SK-N-SH (cell line): ENCODE results near the gene IGHMBP2. TPM values are rescaled to one million over a fixed set of nuclear protein-coding genes. Genes with fewer than 3 reads are reported as not detected.

ENCODE experiments used
- CTCF ChIA-PET: fragments of 300-600, 350-600 bp; formaldehyde crosslinking; extraction: SDS; loops from one replicate; lab custom pipeline; 2021; lab: Yijun Ruan, JAX
- POLR2A ChIA-PET: fragments of 350-600 bp; sonication (Branson Sonifier 250); formaldehyde crosslinking; extraction: SDS; loops from one replicate; lab custom pipeline; 2020; ENCODE audit warnings: antibody characterized with exemption, inconsistent platforms; lab: Yijun Ruan, JAX
- DNase-seq: peaks from one replicate; pipeline ENCODE4 v3.0.0; 2012
- H2AFZ ChIP-seq: fragments of 200-600 bp; sonication (generic); 2 replicates; pipeline ENCODE4 v1.8.1; 2016; ENCODE audit warnings: antibody characterized with exemption, mild to moderate bottlenecking, low read depth
- H3F3A ChIP-seq: fragments of 200-600 bp; sonication (generic); replicated peaks from 2 replicates; pipeline ENCODE3; 2016; ENCODE audit warnings: antibody characterized with exemption, mild to moderate bottlenecking; ENCODE audit not compliant: insufficient read depth
- H3K27ac ChIP-seq, 2 experiments: fragments of 200-500 bp in 1 of 2; fragments of 200-600 bp in 1 of 2; sonication (Bioruptor generic) in 1 of 2; sonication (generic), shearing (Covaris generic) in 1 of 2; 2 replicates each; pipeline versions ENCODE4 v1.5.1 to v1.6.1; 2014 to 2016; ENCODE audit warnings: low read depth in 2 of 2, inconsistent platforms in 1 of 2, low read length in 1 of 2, mild to moderate bottlenecking in 1 of 2, mixed read lengths in 1 of 2
- H3K27me3 ChIP-seq: fragments of 200-600 bp; sonication (generic), shearing (Covaris generic); 2 replicates; pipeline ENCODE4 v1.6.1; 2016; ENCODE audit warnings: mixed run types; ENCODE audit not compliant: insufficient read depth
- H3K36me3 ChIP-seq, 2 experiments: fragments of 200-500 bp in 1 of 2; fragments of 200-600 bp in 1 of 2; sonication (Bioruptor generic) in 1 of 2; sonication (generic) in 1 of 2; replicated peaks in 1 of 2; 2 replicates each; pipeline versions ENCODE3 to v1.5.1; 2014 to 2016; ENCODE audit warnings: low read length in 1 of 2, mild to moderate bottlenecking in 1 of 2; ENCODE audit not compliant: insufficient read depth in 2 of 2, control insufficient read depth in 1 of 2
- H3K4me1 ChIP-seq, 2 experiments: fragments of 200-500 bp in 1 of 2; fragments of 200-600 bp in 1 of 2; sonication (Bioruptor generic) in 1 of 2; sonication (generic), shearing (Covaris generic) in 1 of 2; 2 replicates each; pipeline versions ENCODE4 v1.5.1 to v1.6.1; 2014 to 2016; ENCODE audit warnings: low read depth in 1 of 2, low read length in 1 of 2, mixed run types in 1 of 2; ENCODE audit not compliant: insufficient read depth in 2 of 2, control insufficient read depth in 1 of 2
- H3K4me2 ChIP-seq: fragments of 200-600 bp; sonication (generic), shearing (Covaris generic); 2 replicates; pipeline ENCODE4 v1.6.1; 2017; ENCODE audit warnings: mixed run types
- H3K4me3 ChIP-seq, 2 experiments: fragments of 200-500 bp in 1 of 2; fragments of 200-600 bp in 1 of 2; sonication (Bioruptor generic) in 1 of 2; sonication (generic), shearing (Covaris generic) in 1 of 2; 2 replicates each; pipeline versions ENCODE4 v1.5.1 to v1.8.1; 2014 to 2016; ENCODE audit warnings: low read depth in 2 of 2, inconsistent platforms in 1 of 2, low read length in 1 of 2, mild to moderate bottlenecking in 1 of 2, mixed read lengths in 1 of 2, moderate library complexity in 1 of 2
- H3K79me2 ChIP-seq: fragments of 200-600 bp; sonication (generic); 2 replicates; pipeline ENCODE4 v1.8.1; 2017; ENCODE audit warnings: mild to moderate bottlenecking; ENCODE audit not compliant: insufficient read depth
- H3K9ac ChIP-seq: fragments of 200-600 bp; sonication (generic); 2 replicates; pipeline ENCODE4 v1.6.1; 2017; ENCODE audit warnings: mixed run types
- H3K9me2 ChIP-seq: fragments of 200-600 bp; sonication (generic); 2 replicates; pipeline ENCODE4 v1.6.1; 2017; ENCODE audit warnings: mixed run types
- H3K9me3 ChIP-seq: fragments of 200-600 bp; sonication (generic); 2 replicates; pipeline ENCODE4 v1.6.1; 2017; ENCODE audit warnings: mixed run types, mild to moderate bottlenecking, moderate library complexity
- H4K20me1 ChIP-seq: fragments of 200-600 bp; sonication (generic); 2 replicates; pipeline ENCODE4 v1.6.1; 2017; ENCODE audit warnings: mild to moderate bottlenecking, mixed run types; ENCODE audit not compliant: insufficient read depth
- CHD2 ChIP-seq: fragments of 150-350 bp; IDR thresholded peaks from 2 replicates; pipeline ENCODE4 v1.6.1; 2018; ENCODE audit warnings: low read length; ENCODE audit not compliant: partially characterized antibody
- EP300 ChIP-seq, 2 experiments: IDR thresholded peaks; 2 replicates each; pipeline versions ENCODE4 v1.4.0 to v1.6.1; 2012; ENCODE audit warnings: borderline replicate concordance in 1 of 2, low read depth in 1 of 2, low read length in 1 of 2
- EZH2phosphoT487 ChIP-seq: fragments of 200-600 bp; sonication (generic); IDR thresholded peaks from 2 replicates; pipeline ENCODE4 v1.6.1; 2017; ENCODE audit warnings: low read depth, mixed run types, mild to moderate bottlenecking, antibody characterized with exemption, moderate library complexity, borderline replicate concordance
- FOXM1 ChIP-seq: IDR thresholded peaks from 2 replicates; pipeline ENCODE4 v1.4.0; 2012; ENCODE audit warnings: low read depth, mild to moderate bottlenecking
- GABPA ChIP-seq: IDR thresholded peaks from 2 replicates; pipeline ENCODE4 v1.4.0; 2012; ENCODE audit warnings: low read depth, mild to moderate bottlenecking
- JUND ChIP-seq: IDR thresholded peaks from 2 replicates; pipeline ENCODE4 v1.4.0; 2012
- MEF2A ChIP-seq: IDR thresholded peaks from 2 replicates; pipeline ENCODE4 v1.4.0; 2012; ENCODE audit warnings: low read depth, borderline replicate concordance
- MXI1 ChIP-seq: IDR thresholded peaks from 2 replicates; pipeline ENCODE4 v1.6.1; 2012; ENCODE audit warnings: mild to moderate bottlenecking, low read depth, low read length, improper control_type of control experiment
- NFIC ChIP-seq: IDR thresholded peaks from 2 replicates; pipeline ENCODE4 v1.4.0; 2012; ENCODE audit warnings: borderline replicate concordance
- RAD21 ChIP-seq: IDR thresholded peaks from 2 replicates; pipeline ENCODE4 v1.6.1; 2012; ENCODE audit warnings: mild to moderate bottlenecking, low read length
- RCOR1 ChIP-seq: fragments of 150-350 bp; IDR thresholded peaks from 2 replicates; pipeline ENCODE4 v1.6.1; 2017; ENCODE audit warnings: antibody characterized with exemption, low read length
- RFX5 ChIP-seq: IDR thresholded peaks from 2 replicates; pipeline ENCODE4 v1.6.1; 2012; ENCODE audit warnings: mild to moderate bottlenecking, improper control_type of control experiment, low read length
- RXRA ChIP-seq: IDR thresholded peaks from 2 replicates; pipeline ENCODE4 v1.4.0; 2012; ENCODE audit warnings: low read depth, mild to moderate bottlenecking, borderline replicate concordance
- TAF1 ChIP-seq: IDR thresholded peaks from 2 replicates; pipeline ENCODE4 v1.6.1; 2012; ENCODE audit warnings: low read depth, mild to moderate bottlenecking, low read length, moderate library complexity, borderline replicate concordance
- TCF12 ChIP-seq: IDR thresholded peaks from 2 replicates; pipeline ENCODE4 v1.4.0; 2012
- TEAD4 ChIP-seq: IDR thresholded peaks from 2 replicates; pipeline ENCODE4 v1.4.0; 2012; ENCODE audit warnings: mild to moderate bottlenecking, borderline replicate concordance; ENCODE audit not compliant: insufficient read depth
- YY1 ChIP-seq: IDR thresholded peaks from 2 replicates; pipeline ENCODE4 v1.4.0; 2012; ENCODE audit warnings: low read depth, mild to moderate bottlenecking
- WGBS: methylation state at CpG from one replicate; pipeline ENCODE4 v1.1.6; 2017; ENCODE audit warnings: low lambda C conversion rate; 5-methylcytosine and 5-hydroxymethylcytosine counted together
- polyA plus RNA-seq, 3 experiments: library from polyadenylated mRNA; depleted of rRNA; stranded (reverse); fragments of >200 nt; gene quantifications; 2 replicates each; pipeline ENCODE4 v1.2.3, GENCODE V29; 2012
- TF ChIP-seq, protein P1 (sequence below): IDR thresholded peaks from 2 replicates; pipeline ENCODE4; 2012
- TF ChIP-seq, protein P2 (sequence below): IDR thresholded peaks from 2 replicates; pipeline ENCODE4 v1.4.0; 2012; ENCODE audit warnings: low read depth, borderline replicate concordance
- TF ChIP-seq, protein P3 (sequence below): fragments of 200-600 bp; sonication (generic); IDR thresholded peaks from 2 replicates; pipeline ENCODE4 v1.6.1; 2017; ENCODE audit warnings: antibody characterized with exemption, mild to moderate bottlenecking, moderate library complexity

Gene IGHMBP2
- polyA plus RNA-seq, 1 of the 3 experiments (the other 2 are of a cell fraction): 9.0 TPM

DNA sequence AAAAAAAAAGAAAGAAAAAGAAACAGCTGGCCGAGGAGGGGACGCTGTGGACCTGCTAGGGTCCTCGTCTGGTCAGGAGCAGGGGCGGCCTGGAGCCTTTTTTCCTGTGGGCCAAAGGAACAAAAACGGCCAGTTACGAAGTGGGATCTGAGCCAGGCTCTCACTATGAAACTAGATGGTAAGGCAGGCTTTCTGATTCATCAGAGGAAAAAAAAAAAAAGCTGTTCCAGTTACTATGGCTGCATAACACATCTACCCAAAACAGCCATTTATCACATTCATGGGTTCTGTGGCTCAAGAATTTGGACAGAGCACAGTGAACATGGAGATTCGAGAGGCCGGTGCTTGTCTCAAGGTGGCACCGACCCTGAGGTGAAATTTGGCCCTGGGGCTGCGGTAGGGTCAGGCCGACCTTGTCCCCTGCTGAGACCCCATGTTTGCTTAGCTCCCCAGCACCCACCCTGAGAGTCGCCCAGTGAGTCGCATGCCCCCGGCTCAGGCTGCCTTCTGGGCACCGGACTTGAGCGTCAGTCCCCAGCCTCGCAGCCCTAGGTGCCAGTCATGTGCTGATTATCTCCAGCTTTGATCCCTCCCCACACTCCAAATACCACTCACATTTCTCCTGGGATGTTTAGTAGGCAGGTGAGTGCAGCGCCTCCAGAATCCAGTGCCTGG lies 42.9 kb downstream of the IGHMBP2 start:
- no peaks in the 10 kb centered on the region for H3F3A ChIP-seq
- WGBS: 78% methylated on average over 11 of the region's 18 CpGs
- H3K36me3 ChIP-seq: no peaks in the 10 kb centered on the region
- H3K4me3 ChIP-seq: no peak overlapping the region
- peak; percentile 26 for DNase-seq
- TF ChIP-seq RCOR1 (no peak), NFIC (0 out of 2 replicates have a peak, but pooled peaks have one; percentile 29)
- TF ChIP-seq, protein P1, sequence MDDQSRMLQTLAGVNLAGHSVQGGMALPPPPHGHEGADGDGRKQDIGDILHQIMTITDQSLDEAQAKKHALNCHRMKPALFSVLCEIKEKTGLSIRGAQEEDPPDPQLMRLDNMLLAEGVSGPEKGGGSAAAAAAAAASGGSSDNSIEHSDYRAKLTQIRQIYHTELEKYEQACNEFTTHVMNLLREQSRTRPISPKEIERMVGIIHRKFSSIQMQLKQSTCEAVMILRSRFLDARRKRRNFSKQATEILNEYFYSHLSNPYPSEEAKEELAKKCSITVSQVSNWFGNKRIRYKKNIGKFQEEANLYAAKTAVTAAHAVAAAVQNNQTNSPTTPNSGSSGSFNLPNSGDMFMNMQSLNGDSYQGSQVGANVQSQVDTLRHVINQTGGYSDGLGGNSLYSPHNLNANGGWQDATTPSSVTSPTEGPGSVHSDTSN: peak; percentile 65
- H3K27ac ChIP-seq: peak overlapping the region in 1 of 2 experiments; percentile 37; a peak in 1 of 4 replicates
- H3K79me2 ChIP-seq: no peaks in the 10 kb centered on the region
- H4K20me1 ChIP-seq: no peaks in the 10 kb centered on the region
- CTCF ChIA-PET: interaction anchor here (0.8 to 2.0 kb wide), 2 partner anchors 10 to 98 kb away, joined by 3 to 5 read pairs; no protein-coding TSS in a partner anchor
- no peaks in the 10 kb centered on the region for H3K4me1 ChIP-seq
- POLR2A ChIA-PET: no interaction called here
- no peak overlapping the region for H3K9ac ChIP-seq
- no peaks in the 10 kb centered on the region for H3K27me3 ChIP-seq
- no peaks in the 10 kb centered on the region for H3K9me3 ChIP-seq
- H3K4me2 ChIP-seq: no peak overlapping the region
- H3K9me2 ChIP-seq: no peaks in the 10 kb centered on the region
- no peak overlapping the region for H2AFZ ChIP-seq

DNA sequence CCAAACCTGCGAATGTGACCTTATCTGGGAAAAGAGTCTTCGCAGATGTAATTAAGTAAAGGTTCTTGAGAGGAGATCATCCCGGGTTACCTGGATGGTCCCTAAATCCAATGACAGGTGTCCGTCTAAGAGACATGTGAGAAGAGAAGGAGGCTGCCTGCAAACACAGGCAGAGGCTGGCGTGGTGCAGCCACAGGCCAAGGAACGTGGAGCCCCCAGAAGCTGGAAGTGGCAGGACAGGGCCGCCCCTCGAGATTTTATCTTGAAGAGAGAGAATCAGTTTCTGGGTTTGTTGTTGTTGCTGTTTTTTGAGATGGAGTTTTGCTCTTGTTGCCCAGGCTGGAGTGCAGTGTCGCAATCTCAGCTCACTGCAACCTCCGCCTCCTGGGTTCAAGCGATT lies 43.5 kb downstream of the IGHMBP2 start:
- no peak overlapping the region for H3K4me3 ChIP-seq
- no peaks in the 10 kb centered on the region for H3K79me2 ChIP-seq
- no peak overlapping the region for H3K4me2 ChIP-seq
- WGBS: 84% methylated on average over 11 of the region's 11 CpGs
- ChIA-PET CTCF (interaction anchor here (0.8 to 2.0 kb wide), 2 partner anchors 9 to 97 kb away, joined by 3 to 5 read pairs; no protein-coding TSS in a partner anchor), POLR2A (no interaction called here)
- H3K27me3 ChIP-seq: no peaks in the 10 kb centered on the region
- H3K4me1 ChIP-seq: no peaks in the 10 kb centered on the region
- H3K27ac ChIP-seq: peak overlapping the region in 1 of 2 experiments; percentile 37; a peak in 1 of 4 replicates
- no peaks in the 10 kb centered on the region for H3K36me3 ChIP-seq
- no peaks in the 10 kb centered on the region for H4K20me1 ChIP-seq
- DNase-seq: no peak
- no peaks in the 10 kb centered on the region for H3K9me2 ChIP-seq
- H3F3A ChIP-seq: no peaks in the 10 kb centered on the region
- H3K9me3 ChIP-seq: no peaks in the 10 kb centered on the region
- no peak overlapping the region for H3K9ac ChIP-seq
- H2AFZ ChIP-seq: no peak overlapping the region
- TF ChIP-seq TEAD4 (no peak), RAD21 (no peak), TAF1 (no peak), MEF2A (no peak), GABPA (no peak), MXI1 (no peak), JUND (no peak), EP300 (IDR thresholded peaks at IDR 0.05; ENCODE audit: borderline replicate concordance in 1 of 2, low read depth in 1 of 2, low read length in 1 of 2) (no peak), RXRA (no peak), CHD2 (no peak), EZH2phosphoT487 (no peak), FOXM1 (no peak), TCF12 (no peak), RFX5 (no peak), YY1 (no peak)
- TF ChIP-seq, protein P2, sequence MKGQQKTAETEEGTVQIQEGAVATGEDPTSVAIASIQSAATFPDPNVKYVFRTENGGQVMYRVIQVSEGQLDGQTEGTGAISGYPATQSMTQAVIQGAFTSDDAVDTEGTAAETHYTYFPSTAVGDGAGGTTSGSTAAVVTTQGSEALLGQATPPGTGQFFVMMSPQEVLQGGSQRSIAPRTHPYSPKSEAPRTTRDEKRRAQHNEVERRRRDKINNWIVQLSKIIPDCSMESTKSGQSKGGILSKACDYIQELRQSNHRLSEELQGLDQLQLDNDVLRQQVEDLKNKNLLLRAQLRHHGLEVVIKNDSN: no peak
- TF ChIP-seq, protein P3, sequence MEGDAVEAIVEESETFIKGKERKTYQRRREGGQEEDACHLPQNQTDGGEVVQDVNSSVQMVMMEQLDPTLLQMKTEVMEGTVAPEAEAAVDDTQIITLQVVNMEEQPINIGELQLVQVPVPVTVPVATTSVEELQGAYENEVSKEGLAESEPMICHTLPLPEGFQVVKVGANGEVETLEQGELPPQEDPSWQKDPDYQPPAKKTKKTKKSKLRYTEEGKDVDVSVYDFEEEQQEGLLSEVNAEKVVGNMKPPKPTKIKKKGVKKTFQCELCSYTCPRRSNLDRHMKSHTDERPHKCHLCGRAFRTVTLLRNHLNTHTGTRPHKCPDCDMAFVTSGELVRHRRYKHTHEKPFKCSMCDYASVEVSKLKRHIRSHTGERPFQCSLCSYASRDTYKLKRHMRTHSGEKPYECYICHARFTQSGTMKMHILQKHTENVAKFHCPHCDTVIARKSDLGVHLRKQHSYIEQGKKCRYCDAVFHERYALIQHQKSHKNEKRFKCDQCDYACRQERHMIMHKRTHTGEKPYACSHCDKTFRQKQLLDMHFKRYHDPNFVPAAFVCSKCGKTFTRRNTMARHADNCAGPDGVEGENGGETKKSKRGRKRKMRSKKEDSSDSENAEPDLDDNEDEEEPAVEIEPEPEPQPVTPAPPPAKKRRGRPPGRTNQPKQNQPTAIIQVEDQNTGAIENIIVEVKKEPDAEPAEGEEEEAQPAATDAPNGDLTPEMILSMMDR: no peak
- TF ChIP-seq, protein P1: no peak
